ENCODE results near the gene PHF13. TPM values are rescaled to one million over a fixed set of nuclear protein-coding genes. Genes with fewer than 3 reads are reported as not detected.

PHF13 gene
- polyA plus RNA-seq, 1 donor: 15.1 TPM

- Histone ChIP-seq H3K36me3 (ENCODE audit: control insufficient read depth, insufficient read depth, low read length) (peaks cover 48% of the 10 kb centered on the region), H3K9me3 (ENCODE audit: control insufficient read depth, low read depth, low read length) (no peaks in the 10 kb centered on the region), H3K4me1 (ENCODE audit: control insufficient read depth, insufficient read depth, low read length) (peaks cover 12% of the 10 kb centered on the region), H3K27ac (ENCODE audit: low read length) (no peak overlapping the region), H3K4me3 (ENCODE audit: low read length) (no peak overlapping the region), H3K27me3 (ENCODE audit: control insufficient read depth, insufficient read depth, low read length) (no peaks in the 10 kb centered on the region)
- no CpG with 5 or more reads among the region's 10 CpGs for WGBS (ENCODE audit: insufficient coverage, low lambda C conversion rate)
- DNase-seq: no peak
These were observed 9.0 kb downstream of the PHF13 start for GRCh38 chr1:6622396-6623152.

- Histone ChIP-seq H3K4me3 (ENCODE audit: low read length) (no peak overlapping the region), H3K27ac (ENCODE audit: low read length) (no peak overlapping the region)
These were observed 9.9 kb downstream of the PHF13 start for GRCh38 chr1:6623269-6623965.

GRCh38 chr1:6624710-6625583, 11.4 kb downstream of the PHF13 start, which contains the start of gene THAP3:
Gene THAP3, plus strand, starts transcription at chr1:6624868. Its CDS starts 351 bp downstream, at chr1:6625219.
- DNase-seq: peak; percentile 71 to 90

More at GRCh38 chr1:6623269-6623965, 9.9 kb downstream of the PHF13 start:
- Histone ChIP-seq H3K9me3 (ENCODE audit: control insufficient read depth, low read depth, low read length) (no peaks in the 10 kb centered on the region), H3K27me3 (ENCODE audit: control insufficient read depth, insufficient read depth, low read length) (no peaks in the 10 kb centered on the region), H3K36me3 (ENCODE audit: control insufficient read depth, insufficient read depth, low read length) (peaks cover 51% of the 10 kb centered on the region), H3K4me1 (ENCODE audit: control insufficient read depth, insufficient read depth, low read length) (peaks cover 12% of the 10 kb centered on the region)
- WGBS (ENCODE audit: insufficient coverage, low lambda C conversion rate): 88% methylated on average over 5 of the region's 14 CpGs
- DNase-seq: no peak

GRCh38 chr1:6625584-6626149, 12.1 kb downstream of the PHF13 start:
- Histone ChIP-seq H3K27me3 (ENCODE audit: control insufficient read depth, insufficient read depth, low read length) (no peaks in the 10 kb centered on the region), H3K36me3 (ENCODE audit: control insufficient read depth, insufficient read depth, low read length) (peaks cover 56% of the 10 kb centered on the region), H3K4me3 (ENCODE audit: low read length) (peak overlapping the region; percentile 80), H3K4me1 (ENCODE audit: control insufficient read depth, insufficient read depth, low read length) (peaks cover 12% of the 10 kb centered on the region), H3K27ac (ENCODE audit: low read length) (peak overlapping the region; percentile 67), H3K9me3 (ENCODE audit: control insufficient read depth, low read depth, low read length) (no peaks in the 10 kb centered on the region)
- peak; percentile 14 to 59 for DNase-seq
- WGBS (ENCODE audit: insufficient coverage, low lambda C conversion rate): no CpG with 5 or more reads among the region's 32 CpGs

More at GRCh38 chr1:6624710-6625583, 11.4 kb downstream of the PHF13 start, which contains the start of gene THAP3:
- peak within 1 kb of the TSS; percentile 80 for H3K4me3 ChIP-seq (ENCODE audit: low read length)
- no peaks in the 10 kb centered on the region for H3K9me3 ChIP-seq (ENCODE audit: control insufficient read depth, low read depth, low read length)
- no CpG with 5 or more reads among the region's 73 CpGs for WGBS (ENCODE audit: insufficient coverage, low lambda C conversion rate)
- H3K27me3 ChIP-seq (ENCODE audit: control insufficient read depth, insufficient read depth, low read length): no peaks in the 10 kb centered on the region
- H3K4me1 ChIP-seq (ENCODE audit: control insufficient read depth, insufficient read depth, low read length): peaks cover 12% of the 10 kb centered on the region
- H3K27ac ChIP-seq (ENCODE audit: low read length): peak within 1 kb of the TSS; percentile 67
- peaks cover 57% of the 10 kb centered on the region for H3K36me3 ChIP-seq (ENCODE audit: control insufficient read depth, insufficient read depth, low read length)

GRCh38 chr1:6627031-6627430, 13.5 kb downstream of the PHF13 start:
- no CpG with 5 or more reads among the region's 9 CpGs for WGBS (ENCODE audit: insufficient coverage, low lambda C conversion rate)
- Histone ChIP-seq H3K27me3 (ENCODE audit: control insufficient read depth, insufficient read depth, low read length) (no peaks in the 10 kb centered on the region), H3K4me3 (ENCODE audit: low read length) (no peak overlapping the region), H3K27ac (ENCODE audit: low read length) (no peak overlapping the region), H3K9me3 (ENCODE audit: control insufficient read depth, low read depth, low read length) (no peaks in the 10 kb centered on the region), H3K4me1 (ENCODE audit: control insufficient read depth, insufficient read depth, low read length) (peaks cover 12% of the 10 kb centered on the region), H3K36me3 (ENCODE audit: control insufficient read depth, insufficient read depth, low read length) (peaks cover 49% of the 10 kb centered on the region)
- DNase-seq: no peak

GRCh38 chr1:6627841-6628545, 14.5 kb downstream of the PHF13 start:
- no CpG with 5 or more reads among the region's 21 CpGs for WGBS (ENCODE audit: insufficient coverage, low lambda C conversion rate)
- Histone ChIP-seq H3K4me1 (ENCODE audit: control insufficient read depth, insufficient read depth, low read length) (peaks cover 12% of the 10 kb centered on the region), H3K9me3 (ENCODE audit: control insufficient read depth, low read depth, low read length) (no peaks in the 10 kb centered on the region), H3K27ac (ENCODE audit: low read length) (no peak overlapping the region), H3K27me3 (ENCODE audit: control insufficient read depth, insufficient read depth, low read length) (no peaks in the 10 kb centered on the region), H3K36me3 (ENCODE audit: control insufficient read depth, insufficient read depth, low read length) (peaks cover 51% of the 10 kb centered on the region), H3K4me3 (ENCODE audit: low read length) (no peak overlapping the region)
- no peak for DNase-seq

GRCh38 chr1:6628971-6629479, 15.5 kb downstream of the PHF13 start:
- Histone ChIP-seq H3K27me3 (ENCODE audit: control insufficient read depth, insufficient read depth, low read length) (no peaks in the 10 kb centered on the region), H3K4me1 (ENCODE audit: control insufficient read depth, insufficient read depth, low read length) (peaks cover 12% of the 10 kb centered on the region), H3K9me3 (ENCODE audit: control insufficient read depth, low read depth, low read length) (no peaks in the 10 kb centered on the region), H3K27ac (ENCODE audit: low read length) (no peak overlapping the region), H3K36me3 (ENCODE audit: control insufficient read depth, insufficient read depth, low read length) (peaks cover 57% of the 10 kb centered on the region), H3K4me3 (ENCODE audit: low read length) (no peak overlapping the region)
- WGBS (ENCODE audit: insufficient coverage, low lambda C conversion rate): no CpG with 5 or more reads among the region's 12 CpGs
- no peak for DNase-seq

- peaks cover 8% of the 10 kb centered on the region for H3K4me1 ChIP-seq (ENCODE audit: control insufficient read depth, insufficient read depth, low read length)
- peaks cover 66% of the 10 kb centered on the region for H3K36me3 ChIP-seq (ENCODE audit: control insufficient read depth, insufficient read depth, low read length)
- H3K4me3 ChIP-seq (ENCODE audit: low read length): no peak overlapping the region
- no peaks in the 10 kb centered on the region for H3K27me3 ChIP-seq (ENCODE audit: control insufficient read depth, insufficient read depth, low read length)
- no CpG with 5 or more reads among the region's 8 CpGs for WGBS (ENCODE audit: insufficient coverage, low lambda C conversion rate)
- no peaks in the 10 kb centered on the region for H3K9me3 ChIP-seq (ENCODE audit: control insufficient read depth, low read depth, low read length)
- no peak for DNase-seq
- H3K27ac ChIP-seq (ENCODE audit: low read length): no peak overlapping the region
These were observed 16.5 kb downstream of the PHF13 start for GRCh38 chr1:6630027-6630426.

- Histone ChIP-seq H3K27ac (ENCODE audit: low read length) (no peak overlapping the region), H3K36me3 (ENCODE audit: control insufficient read depth, insufficient read depth, low read length) (peaks cover 74% of the 10 kb centered on the region), H3K9me3 (ENCODE audit: control insufficient read depth, low read depth, low read length) (no peaks in the 10 kb centered on the region), H3K4me3 (ENCODE audit: low read length) (no peak overlapping the region), H3K27me3 (ENCODE audit: control insufficient read depth, insufficient read depth, low read length) (no peaks in the 10 kb centered on the region), H3K4me1 (ENCODE audit: control insufficient read depth, insufficient read depth, low read length) (peaks cover 4% of the 10 kb centered on the region)
- no CpG with 5 or more reads among the region's 8 CpGs for WGBS (ENCODE audit: insufficient coverage, low lambda C conversion rate)
- no peak for DNase-seq
These were observed 17.5 kb downstream of the PHF13 start for GRCh38 chr1:6631058-6631457.

Data from large intestine (tissue), 3 donors.